CD4-positive, alpha-beta T cell treated with Interferon alpha-2 for 1 hour (primary cell): Measurements from ENCODE around the gene CPNE2.
"Not testable (repeated sequence)": the region's sequence is repeated elsewhere in the genome, so short reads cannot be mapped to it uniquely, and the experiment has no call there.

Experiments
- DNase-seq, 2 donors: peaks; one replicate each; pipeline ENCODE4 v3.0.0-alpha.2; 2020 to 2022

The CPNE2 gene

DNA sequence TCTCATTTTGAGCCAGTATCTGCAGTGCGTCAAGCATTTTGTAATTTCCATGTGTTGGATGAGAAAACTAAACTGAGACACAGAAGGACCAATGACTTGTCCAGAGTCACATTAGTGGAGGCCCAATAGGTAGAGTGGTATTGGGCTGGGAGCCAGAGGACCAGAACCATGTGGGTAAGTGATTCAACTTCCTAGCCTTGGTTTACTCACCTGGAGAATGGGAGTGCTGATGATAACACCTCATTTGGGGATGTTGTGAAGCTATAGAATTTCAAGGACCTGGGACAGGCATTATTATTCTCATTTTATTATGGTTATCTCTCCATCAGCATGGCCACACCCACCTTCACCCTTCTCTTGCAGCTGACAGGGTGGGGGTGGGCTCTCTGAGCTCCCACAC is 8.1 kb downstream of the CPNE2 start:
- no peak for DNase-seq

DNA sequence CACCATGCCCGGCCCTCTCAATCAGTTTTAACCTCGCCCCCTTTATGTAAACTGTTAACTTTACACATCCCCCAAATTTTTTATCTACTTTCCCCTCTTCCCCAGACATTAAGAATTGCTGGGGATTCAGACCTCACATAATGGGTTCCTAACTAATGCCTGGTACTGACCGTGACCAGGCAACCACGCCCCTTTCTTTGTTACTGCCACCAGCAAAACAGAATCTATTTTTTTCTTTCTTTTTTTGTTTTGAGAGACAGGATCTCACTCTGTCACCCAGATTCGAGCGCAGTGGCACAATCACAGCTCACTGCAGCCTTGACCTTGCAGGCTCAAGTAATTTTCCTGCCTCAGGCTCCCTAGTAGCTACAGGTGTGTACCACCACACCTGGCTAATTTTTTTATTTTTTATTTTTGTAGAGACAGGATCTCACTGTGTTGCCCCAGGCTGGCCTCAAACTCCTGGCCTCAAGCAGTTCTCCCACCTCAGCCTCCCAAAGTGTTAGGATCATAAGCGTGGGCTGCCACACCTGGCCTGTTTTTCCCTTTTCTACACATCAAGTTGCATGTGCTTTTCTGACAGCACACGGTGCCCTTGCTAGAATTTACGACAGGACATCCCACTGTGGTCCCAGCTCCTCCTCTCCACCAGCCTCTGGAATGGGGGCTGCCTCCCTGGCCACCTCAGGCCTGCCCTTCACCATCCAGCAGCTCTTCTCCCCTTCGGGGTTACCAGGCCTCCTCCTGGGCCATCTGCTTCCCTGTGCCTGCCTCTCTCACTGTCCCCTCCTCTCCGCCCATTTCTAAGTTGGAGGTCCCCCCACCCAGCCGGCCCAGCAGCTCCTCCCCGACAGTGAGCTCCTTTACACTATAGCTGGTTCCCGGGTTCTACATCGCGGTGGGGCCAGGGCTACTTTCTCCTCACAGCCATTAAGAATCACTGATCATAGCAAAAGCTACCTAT is 10.8 kb downstream of the CPNE2 start:
- DNase-seq: no peak

DNA sequence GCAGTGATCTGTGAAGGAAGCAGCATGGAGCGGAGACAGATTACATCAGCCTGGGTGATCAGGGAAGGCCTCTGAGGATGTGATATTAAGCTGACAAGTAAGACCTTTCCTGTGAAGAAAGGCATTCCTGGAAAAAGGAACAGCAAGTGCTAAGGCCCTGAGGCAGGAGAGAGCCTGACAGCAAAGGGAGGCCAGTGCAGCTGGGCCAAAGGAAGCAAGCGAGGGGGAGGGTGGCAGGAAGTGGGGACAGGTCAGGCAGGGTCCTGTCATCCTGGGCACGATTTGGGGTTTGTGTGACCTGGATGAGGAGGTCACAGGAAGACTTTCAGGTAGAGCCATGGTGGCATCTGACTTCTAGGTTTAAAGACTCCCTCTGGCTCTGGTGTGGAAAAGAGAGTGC is 12.3 kb downstream of the CPNE2 start:
- DNase-seq: no peak

DNA sequence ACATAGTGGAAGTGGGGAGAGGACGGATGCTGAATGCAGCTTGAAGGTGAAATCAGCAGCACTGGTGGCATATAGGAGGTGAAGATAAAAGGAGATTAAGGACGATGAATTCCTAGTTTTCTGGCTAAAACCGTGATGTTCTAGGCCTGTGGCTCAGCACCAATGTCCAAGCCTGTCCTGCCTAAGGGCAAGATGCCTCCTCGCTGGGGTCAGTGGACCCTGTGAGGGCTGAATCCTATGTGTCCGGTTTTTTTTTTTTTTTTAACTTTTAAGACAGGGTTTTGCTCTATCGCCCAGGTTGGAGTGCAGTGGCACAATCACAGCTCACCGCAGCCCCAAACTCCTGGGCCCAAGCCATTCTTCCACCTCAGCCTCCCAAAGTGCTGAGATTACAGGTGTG is 12.8 kb downstream of the CPNE2 start:
- no peak for DNase-seq

DNA sequence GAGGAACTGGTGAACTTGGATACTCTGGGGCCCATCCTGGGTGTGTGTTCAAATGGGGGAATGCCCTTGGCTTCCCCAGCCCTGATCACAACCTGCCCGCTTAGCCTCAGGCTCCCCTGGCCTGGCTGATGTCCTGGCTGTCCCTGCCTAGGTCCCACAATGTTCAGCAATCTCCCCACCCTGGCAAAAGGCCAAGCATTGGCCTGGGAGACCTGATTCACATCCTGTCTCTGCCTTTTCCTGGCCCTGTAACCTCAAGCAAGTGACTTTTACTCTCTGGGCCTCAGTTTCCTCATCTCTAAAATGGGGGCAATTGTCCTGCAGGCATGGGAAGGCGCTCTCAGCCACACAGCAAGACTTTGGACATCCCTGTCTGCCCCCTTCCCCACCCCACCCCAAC is 14.4 kb downstream of the CPNE2 start:
- no peak for DNase-seq

DNA sequence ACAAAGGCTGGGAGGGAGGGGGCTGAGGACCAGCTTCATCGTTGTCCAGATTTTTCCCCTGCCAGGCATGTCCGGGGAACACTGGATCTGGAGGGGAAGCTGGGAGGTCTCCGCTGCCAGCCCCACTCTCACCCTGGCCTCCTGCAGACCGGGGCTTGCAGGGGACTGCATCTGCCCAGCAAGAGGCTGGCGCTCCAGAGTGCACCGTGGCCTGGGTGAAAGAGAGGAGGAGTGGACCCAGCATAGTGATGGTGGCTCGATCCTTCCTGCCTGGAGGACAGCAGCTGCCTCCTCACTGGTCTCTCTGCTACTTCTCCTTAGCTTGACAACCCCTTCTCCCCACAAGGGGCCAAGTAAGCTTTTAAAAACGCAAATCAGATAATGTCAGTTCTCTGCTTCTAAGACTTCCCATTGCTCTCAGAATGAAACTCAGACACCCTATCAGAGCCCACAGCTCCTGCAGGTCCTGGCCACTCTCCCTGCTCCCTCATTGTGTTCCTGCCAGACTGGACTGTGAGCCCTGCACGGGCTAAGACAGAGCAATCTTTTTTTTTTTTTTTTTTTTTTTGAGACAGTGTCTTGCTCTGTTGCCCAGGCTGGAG is 15.0 kb downstream of the CPNE2 start:
- DNase-seq: no peak

DNA sequence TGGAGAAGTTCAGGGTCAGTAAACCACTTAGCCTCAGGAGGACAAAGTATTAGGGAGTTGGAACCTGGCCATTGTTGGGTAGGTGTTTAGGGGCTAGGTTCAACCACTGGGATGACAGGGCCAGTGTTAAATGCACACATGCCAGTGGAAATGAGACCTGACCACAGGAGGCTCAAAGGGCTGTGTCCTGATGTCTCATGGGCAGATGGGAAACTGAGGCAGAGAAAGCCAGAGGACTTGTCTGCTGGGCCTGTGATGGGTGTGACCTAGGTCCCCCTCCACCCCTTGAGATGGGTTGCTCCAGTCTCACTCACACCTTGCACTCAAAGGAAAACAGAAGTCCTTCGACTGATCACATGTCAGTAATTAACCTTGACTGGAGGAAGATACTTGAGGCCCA is 16.0 kb downstream of the CPNE2 start:
- no peak for DNase-seq

DNA sequence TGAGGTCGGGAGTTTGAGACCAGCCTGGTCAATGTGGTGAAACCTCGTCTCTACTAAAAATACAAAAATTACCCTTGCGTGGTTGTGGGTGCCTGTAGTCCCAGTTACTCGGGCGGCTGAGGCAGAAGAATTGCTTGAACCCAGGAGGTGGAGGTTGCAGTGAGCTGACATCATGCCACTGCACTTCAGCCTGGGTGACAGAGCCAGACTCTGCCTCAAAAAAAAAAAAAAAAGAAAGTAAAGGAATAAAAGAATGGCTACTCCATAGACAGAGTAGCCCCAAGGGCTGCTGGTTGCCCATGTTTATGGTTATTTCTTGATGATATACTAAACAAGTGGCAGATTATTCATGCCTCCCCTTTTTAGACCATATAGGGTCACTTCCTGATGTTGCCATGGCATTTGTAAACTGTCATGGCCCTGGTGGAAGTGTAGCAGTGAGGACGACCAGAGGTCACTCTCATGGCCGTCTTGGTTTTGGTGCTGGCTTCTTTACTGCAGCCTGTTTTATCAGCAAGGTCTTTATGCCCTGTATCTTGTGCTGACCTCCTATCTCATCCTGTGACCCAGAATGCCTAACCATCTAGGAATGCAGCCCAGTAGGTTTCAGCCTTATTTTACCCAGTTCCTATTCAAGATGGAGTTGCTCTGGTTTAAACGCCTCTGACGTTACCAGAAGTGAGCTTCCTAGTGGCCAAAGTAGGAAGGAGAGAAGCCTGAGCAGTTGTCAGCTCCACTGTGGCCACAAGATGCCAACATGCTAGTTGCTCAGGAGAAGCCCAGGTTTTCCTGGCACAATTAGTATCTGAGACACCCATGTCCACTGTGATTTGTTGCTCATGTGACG is 17.1 kb downstream of the CPNE2 start:
- DNase-seq: not testable (repeated sequence)

DNA sequence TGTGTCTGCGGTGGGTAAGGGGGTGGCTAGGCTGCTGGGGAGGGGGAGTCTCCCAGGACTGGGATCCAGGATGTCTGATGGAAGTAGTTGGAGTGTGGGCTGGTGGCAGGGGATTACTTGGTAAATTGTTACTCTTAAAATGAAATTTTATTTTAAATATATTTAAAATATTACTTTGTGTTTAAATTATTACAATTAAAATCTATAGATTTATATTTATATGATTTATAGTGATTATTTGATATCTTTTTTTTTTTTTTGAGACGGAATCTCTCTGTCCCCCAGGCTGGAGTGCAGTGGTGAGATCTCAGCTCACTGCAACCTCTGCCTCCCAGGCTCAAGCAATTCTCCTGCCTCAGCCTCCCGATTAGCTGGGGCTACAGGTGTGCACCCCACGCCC is 18.6 kb downstream of the CPNE2 start:
- no peak for DNase-seq

DNA sequence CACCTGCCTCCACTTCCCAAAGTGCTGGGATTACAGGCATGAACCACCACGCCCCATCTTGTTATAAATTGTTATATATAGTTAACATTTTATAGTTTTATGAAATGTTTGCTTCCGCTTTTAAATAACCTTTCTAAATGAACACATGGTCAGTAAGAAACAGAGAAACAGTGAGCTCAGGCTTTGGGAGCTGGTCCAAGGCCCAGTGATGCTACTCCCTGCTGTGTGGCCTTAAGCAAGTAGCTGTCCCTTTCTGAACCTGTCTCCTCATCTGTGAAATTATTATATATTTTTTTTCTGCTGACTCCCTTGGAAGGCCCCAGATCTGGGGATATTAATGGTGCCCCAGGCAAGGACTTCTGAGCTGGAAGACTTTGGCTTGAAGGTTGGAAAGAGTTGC is 19.0 kb downstream of the CPNE2 start:
- no peak for DNase-seq

DNA sequence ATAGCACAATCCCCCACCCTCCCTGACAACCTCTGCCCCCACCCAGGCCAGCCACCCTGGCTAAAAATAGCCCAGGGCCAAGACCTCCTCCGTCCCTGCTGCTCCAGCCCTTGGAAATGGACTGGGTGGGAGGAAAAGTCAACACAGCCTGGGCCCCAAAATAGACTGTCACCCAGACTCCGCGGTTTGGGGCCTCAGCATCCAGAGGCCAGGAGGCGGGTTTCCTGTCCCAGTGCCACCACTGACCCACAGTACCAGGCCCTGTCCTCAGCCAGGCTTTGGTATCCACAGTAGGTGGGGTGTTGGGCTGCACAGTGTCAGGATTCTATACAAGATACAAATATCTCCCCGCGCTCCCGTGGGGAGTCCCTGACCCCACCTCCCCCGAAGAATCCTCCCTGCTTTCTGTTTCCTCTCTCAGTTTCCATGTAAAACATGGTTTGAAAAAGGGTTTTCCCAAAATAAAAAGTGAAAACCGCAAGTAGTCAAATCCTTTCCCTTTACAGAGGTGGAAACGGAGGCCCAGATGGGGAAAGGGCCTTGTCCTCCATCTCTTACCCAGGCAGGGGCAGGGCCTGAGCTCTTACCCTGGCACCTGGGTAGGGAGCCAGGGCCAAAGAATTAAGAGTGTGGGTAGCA is 20.1 kb downstream of the CPNE2 start:
- no peak for DNase-seq

DNA sequence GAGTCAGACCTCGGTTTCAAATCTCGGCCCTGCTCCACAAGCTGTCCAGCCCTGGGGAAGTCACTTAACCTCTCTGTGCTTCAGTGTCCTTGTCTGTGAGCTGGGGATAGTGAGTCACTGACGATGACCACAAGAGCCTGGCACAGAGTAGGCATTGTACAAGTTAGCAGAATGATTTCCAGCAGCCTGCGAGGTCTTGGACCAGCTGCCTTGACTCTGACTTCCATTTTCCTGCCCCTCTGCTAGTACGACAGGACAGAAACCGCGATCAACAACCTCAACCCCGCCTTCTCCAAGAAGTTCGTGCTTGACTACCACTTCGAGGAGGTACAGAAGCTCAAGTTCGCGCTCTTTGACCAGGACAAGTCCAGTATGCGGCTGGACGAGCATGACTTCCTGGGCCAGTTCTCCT is 20.7 kb downstream of the CPNE2 start:
- no peak for DNase-seq

DNA sequence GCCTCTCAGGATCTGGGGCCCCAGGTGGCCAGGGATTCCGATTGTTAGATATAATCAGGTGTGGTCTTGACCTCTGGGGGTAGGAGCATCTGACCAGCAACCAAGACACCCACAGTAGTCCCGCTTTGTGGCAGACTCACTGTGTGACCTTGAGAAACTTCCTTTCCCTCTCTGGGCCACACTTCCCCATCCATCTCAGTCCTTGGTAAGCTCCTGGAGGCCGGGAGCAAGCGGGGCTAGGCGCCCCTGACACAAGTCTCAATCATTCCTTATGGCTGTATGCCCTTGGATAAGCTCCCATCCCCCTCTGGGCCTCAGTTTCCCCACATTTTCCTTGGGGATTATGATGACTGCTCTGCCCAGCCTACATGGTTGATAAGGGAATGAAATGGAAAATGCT is 21.3 kb downstream of the CPNE2 start:
- no peak for DNase-seq

DNA sequence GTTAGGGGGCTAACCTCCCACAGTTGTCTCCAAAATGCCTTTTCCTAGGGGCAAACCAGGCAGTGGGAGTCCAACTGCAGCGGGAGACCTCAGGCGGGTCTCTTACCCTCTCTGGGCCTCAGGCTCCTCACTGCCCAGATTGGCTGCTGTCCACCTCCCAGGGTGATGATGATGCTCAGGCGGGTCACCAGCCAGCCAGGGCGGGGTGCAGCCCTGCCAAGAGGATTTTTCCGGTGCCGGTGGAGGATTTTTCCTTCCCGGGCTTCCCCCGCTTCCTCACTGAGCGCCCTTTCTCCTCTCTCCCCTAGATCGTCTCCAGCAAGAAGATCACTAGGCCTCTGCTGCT is 22.8 kb downstream of the CPNE2 start:
- no peak for DNase-seq

DNA sequence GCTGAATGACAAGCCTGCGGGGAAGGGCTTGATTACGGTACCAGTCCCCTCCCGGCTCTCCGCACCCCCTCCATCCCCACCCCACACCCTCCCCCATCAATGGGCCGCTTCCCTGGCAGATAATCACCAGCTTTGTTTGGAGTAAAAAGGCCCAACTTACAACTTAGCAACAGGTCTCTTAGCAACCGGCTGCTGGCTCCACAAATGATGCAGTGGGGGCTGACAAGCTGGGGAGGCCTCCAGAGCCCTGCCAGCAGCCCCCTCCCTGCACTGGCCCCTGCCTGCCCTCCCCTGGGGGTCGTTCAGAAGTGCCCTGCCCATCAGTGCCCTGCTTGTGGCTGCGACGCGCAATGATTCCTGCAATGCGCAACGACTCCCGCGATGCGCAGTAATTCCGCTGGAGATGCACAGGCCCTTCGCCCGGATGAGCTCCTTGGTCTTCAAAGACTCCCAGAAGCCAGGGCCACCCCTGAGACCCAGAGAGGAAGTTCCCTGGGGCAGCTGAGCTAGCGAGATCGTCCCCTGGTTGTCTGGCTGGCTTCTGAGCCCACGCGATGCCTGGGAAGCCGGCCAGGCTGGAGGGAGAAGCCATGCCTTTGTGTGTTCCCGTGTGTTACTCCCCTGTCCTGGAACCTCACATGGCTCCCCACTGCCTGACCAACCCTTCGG is 23.3 kb downstream of the CPNE2 start:
- DNase-seq: no peak

DNA sequence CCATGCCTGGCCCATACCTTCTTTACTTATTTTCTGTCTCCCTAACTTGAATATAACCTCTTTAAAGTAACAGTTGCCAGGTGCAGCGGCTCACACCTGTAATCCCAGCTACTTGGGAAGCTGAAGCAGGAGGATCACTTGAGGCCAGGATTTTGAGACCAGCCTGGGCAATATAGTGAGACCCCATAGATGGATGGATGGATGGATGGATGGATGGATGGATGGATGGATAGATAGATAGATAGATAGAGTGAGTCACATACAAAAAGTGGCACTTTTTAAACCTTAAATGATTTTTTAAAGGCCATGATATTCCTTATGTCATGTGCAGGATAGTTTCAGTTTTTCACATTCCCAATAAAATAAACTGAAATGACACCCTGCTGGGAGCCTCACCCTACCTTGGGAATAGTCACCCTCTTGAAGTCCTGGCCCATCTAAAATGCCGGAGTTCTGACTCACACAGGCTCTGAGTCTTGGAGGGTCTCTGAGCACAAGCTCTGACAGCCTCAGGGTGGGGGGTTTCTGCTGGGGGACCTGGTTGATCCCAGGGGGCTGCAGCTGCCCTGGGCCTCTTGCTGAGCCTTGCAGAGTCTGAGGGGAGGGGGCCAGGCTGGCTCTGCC is 26.2 kb downstream of the CPNE2 start:
- no peak for DNase-seq

DNA sequence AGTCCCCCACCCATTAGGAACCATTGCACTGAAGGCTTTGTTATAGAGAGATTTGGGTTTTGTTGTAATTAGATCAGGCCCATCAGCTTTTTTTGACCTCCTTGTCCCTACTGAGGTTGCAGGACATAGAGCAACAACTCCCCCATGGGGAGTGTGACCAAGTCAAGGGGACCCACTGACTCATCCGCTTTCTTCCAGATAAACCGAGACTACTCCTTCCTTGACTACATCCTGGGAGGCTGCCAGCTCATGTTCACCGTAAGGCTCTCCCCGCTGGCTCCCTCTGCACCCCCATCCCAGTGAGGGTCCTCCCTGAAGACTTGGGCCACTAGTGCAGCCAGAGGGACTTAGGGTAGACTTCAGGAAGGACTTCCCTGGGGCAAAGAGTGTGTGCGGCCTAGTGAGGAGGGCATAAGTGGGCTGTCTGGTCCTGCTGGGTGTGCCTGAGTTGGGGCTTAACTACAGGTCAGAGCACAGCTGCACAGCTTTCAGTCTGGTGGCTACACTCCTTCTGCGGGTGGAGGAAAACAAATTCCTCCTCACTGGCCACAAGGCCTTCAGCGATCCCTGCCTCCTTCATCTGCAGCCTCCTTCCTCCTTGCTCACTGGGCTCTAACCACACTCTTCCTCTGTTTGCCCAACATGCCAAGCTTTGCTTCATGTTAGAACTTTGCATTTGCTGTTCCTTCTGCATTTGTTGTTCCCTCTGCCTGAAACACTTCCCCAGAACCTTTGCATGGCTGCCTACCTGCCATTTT is 31.0 kb downstream of the CPNE2 start:
- DNase-seq: no peak

DNA sequence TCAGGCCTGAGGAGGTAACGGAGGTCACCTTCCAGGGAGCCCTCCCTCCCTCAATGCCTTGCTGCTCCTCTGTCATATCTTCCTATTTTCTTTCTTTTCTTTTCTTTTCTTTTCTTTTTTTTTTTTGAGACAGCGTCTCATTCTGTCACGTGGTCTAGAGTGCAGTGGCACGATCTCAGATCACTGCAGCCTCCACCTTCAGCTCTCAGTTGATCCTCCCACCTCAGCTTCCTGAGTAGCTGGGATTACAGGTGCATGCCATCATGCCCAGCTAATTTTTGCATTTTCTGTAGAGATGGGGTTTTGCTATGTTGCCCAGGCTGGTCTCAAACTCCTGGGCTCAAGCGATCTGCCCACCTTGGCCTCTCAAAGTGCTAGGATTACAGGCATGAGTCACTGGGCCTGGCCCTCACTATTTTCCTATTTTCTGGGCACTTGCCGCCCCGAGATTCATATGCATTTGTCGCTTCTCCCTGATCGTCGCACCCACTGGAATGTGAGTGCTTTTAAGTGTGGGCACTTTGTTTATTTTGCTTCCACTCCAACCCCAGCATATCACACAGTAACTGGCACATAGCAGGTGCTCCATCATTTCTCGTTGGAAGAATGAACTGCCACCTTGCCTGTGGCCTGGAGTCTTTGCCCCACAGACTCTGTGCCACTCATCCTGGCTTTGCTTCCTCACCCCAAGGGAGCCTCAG is 31.7 kb downstream of the CPNE2 start:
- no peak for DNase-seq

DNA sequence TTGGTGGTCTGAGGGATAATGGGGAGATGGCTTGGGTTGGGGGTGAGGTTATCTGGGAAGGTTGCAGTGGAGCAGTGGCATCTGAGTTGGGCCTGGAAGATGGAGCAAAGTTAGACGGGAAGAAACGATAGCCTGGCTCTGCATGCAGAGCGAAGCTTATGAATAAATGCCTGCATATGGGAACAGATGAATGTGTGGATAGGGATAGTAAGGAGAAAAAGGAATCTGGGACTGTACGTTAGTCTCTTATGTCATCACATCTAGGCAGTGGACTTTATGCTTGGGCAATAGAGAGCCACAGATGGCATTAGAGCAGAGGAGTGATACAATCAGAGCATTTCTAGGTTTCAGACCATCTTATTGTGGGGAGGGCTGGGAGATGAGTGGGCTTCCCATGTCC is 33.0 kb downstream of the CPNE2 start:
- no peak for DNase-seq

DNA sequence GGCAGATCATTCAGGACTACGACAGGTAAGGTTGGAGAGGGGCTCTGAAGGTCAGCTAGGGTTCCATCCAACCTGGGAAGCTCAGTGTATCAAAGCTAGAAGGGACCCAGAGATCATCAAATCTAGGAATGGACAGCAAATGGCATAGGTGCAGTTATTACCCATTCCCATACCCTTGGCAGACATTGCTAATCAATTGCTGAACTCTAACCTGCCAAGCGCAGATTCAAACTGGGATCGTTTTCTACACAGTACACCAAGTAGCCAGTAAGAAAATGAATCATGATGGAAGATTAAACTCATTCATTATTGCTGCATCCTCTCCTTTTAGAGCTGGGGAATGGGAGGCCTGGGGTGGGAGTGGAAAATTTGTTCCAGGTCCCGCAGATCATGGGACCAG is 33.6 kb downstream of the CPNE2 start:
- DNase-seq: no peak

DNA sequence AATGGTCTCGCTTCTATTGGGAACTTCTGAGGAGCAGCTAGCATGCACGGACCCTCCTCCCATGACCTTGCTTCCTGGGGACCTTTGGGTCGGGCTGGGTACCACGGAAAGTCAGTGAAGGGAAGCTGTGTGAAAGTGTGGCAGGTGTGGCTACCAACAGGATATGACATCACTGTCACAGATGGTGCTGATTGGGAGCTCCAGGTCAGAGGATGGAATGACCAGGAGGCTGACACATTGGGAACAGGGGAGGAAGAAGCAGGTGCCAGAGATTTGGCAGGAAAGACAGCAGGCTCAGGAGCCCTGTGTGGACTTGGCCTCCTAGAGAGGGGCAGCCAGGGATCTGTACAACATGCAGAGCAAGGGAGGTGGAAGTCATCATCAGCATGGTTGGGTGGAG is 34.0 kb downstream of the CPNE2 start:
- no peak for DNase-seq
